ENCODE data around the gene RRP15. TPM values are rescaled to one million over a fixed set of nuclear protein-coding genes. Genes with fewer than 3 reads are reported as not detected.

RRP15 gene
- total and polyA plus RNA-seq, 2 of the 13 experiments (the other 11 are each of a cell fraction or from before 2014, with no cell fraction given): 2.1 to 37.5 TPM

GRCh38 chr1:218357893-218358232 lies 72.8 kb downstream of the RRP15 start:
- CTCF ChIA-PET (ENCODE audit: low intra/inter-chr PET ratio, low total read pairs): no interaction called here
- H3K27ac ChIP-seq (ENCODE audit: extremely low read length, insufficient read depth, low read length): no peak overlapping the region

More at GRCh38 chr1:218357893-218358232, 72.8 kb downstream of the RRP15 start:
- Histone ChIP-seq H3K4me3 (replicated peaks in 1 of 3; ENCODE audit: insufficient read depth in 1 of 3, low read depth in 2 of 3, low read length in 3 of 3) (no peak overlapping the region), H3K4me1 (ENCODE audit: insufficient read depth, low read length) (no peaks in the 10 kb centered on the region), H3K79me2 (ENCODE audit: insufficient read depth, low read length) (no peaks in the 10 kb centered on the region), H3K36me3 (replicated peaks in 1 of 2; ENCODE audit: control insufficient read depth in 1 of 2, insufficient read depth in 2 of 2, low read length in 2 of 2) (no peaks in the 10 kb centered on the region), H3K4me2 (ENCODE audit: low read depth, low read length) (no peak overlapping the region), H2AFZ (ENCODE audit: low read length) (no peak overlapping the region), H3K9ac (ENCODE audit: insufficient read depth, low read depth, low read length) (no peak overlapping the region), H4K20me1 (ENCODE audit: insufficient read depth, low read length) (no peaks in the 10 kb centered on the region), H3K9me3 (ENCODE audit: low read length) (no peaks in the 10 kb centered on the region), H3K27me3 (ENCODE audit: control insufficient read depth in 1 of 2, insufficient read depth in 2 of 2, low read length in 2 of 2) (no peaks in the 10 kb centered on the region)
- TF ChIP-seq ETS1 (CRISPR knock-in tag; IDR thresholded peaks at IDR 0.05) (no peak), ZNF556 (CRISPR knock-in tag; IDR thresholded peaks at IDR 0.05; ENCODE audit: borderline replicate concordance) (no peak), SP1 (IDR thresholded peaks at IDR 0.05) (no peak), SP1 (CRISPR knock-in tag; IDR thresholded peaks at IDR 0.05) (no peak), ZFP1 (CRISPR knock-in tag; IDR thresholded peaks at IDR 0.05) (no peak), ZBTB1 (CRISPR knock-in tag; IDR thresholded peaks at IDR 0.05; ENCODE audit: borderline replicate concordance) (no peak), ZNF276 (CRISPR knock-in tag; IDR thresholded peaks at IDR 0.05; ENCODE audit: low read depth) (no peak), ZNF142 (CRISPR knock-in tag; IDR thresholded peaks at IDR 0.05) (no peak)
- intact Hi-C loops (cut with micrococcal nuclease; ENCODE audit: unreplicated experiment): no loop called here
- no peak for DNase-seq (ENCODE audit: low spot score)
- no peak for FAIRE-seq
- 14% methylated on average over 3 of the region's 3 CpGs for WGBS (ENCODE audit: low lambda C conversion rate)
- BruUV-seq (replicated peaks): no TSS peak
- POLR2A ChIA-PET: no interaction called here
- in situ Hi-C loops (cut with HindIII; ENCODE audit: extremely low pct_ligation_motif_present, low pct_unique_long_range_greater_than_20kb): loop anchor here (25.0 kb wide), 1 partner anchor 954 kb away; no protein-coding TSS in a partner anchor
- ATAC-seq: no peak

All from HepG2 (cell line).